ENCODE results near the gene ANKRD60.

ANKRD60 gene

DNA sequence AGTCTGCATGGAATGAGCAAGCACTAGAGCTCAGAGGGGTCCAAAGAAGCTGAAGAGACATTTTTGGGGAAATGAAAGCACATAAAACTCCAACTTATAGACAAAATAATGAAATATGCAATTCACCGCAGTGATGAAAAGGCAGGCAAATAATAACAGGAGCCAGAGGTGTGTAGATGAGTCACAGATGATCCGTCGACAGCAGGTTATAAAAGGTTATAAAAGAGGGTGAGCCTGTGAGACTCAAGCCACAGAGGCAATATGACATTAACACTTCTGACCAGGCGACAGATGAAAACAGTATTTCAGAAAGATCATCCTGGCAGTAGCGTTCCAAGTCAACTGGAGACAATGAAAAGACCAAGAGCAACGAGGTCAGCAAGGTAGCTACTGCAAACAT lies 35.8 kb upstream of the ANKRD60 start:
- no peaks in the 10 kb centered on the region for H4K20me1 ChIP-seq (ENCODE audit: insufficient read depth, low read length)
- no peaks in the 10 kb centered on the region for H3K4me1 ChIP-seq (ENCODE audit: low read length)
- TF ChIP-seq, protein P1, sequence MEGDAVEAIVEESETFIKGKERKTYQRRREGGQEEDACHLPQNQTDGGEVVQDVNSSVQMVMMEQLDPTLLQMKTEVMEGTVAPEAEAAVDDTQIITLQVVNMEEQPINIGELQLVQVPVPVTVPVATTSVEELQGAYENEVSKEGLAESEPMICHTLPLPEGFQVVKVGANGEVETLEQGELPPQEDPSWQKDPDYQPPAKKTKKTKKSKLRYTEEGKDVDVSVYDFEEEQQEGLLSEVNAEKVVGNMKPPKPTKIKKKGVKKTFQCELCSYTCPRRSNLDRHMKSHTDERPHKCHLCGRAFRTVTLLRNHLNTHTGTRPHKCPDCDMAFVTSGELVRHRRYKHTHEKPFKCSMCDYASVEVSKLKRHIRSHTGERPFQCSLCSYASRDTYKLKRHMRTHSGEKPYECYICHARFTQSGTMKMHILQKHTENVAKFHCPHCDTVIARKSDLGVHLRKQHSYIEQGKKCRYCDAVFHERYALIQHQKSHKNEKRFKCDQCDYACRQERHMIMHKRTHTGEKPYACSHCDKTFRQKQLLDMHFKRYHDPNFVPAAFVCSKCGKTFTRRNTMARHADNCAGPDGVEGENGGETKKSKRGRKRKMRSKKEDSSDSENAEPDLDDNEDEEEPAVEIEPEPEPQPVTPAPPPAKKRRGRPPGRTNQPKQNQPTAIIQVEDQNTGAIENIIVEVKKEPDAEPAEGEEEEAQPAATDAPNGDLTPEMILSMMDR (IDR thresholded peaks at IDR 0.05; ENCODE audit: low read depth, low read length): no peak
- TF ChIP-seq EZH2phosphoT487 (IDR thresholded peaks at IDR 0.05; ENCODE audit: low read depth): no peak
- no peak overlapping the region for H3K4me2 ChIP-seq (ENCODE audit: low read length)
- no peak overlapping the region for H3K9ac ChIP-seq (ENCODE audit: low read length)
- H3K79me2 ChIP-seq (ENCODE audit: low read length): no peaks in the 10 kb centered on the region
- no peaks in the 10 kb centered on the region for H3K27me3 ChIP-seq (ENCODE audit: low read depth, low read length)
- no peak overlapping the region for H2AFZ ChIP-seq (ENCODE audit: low read depth, low read length)
- H3K27ac ChIP-seq (ENCODE audit: low read length): no peak overlapping the region
- no peaks in the 10 kb centered on the region for H3K9me3 ChIP-seq (ENCODE audit: insufficient read depth, low read length)
- H3K36me3 ChIP-seq (replicated peaks; ENCODE audit: low read depth, low read length): peaks cover 7% of the 10 kb centered on the region
- H3K4me3 ChIP-seq (ENCODE audit: low read length): no peak overlapping the region

GRCh38 chr20:58261660-58262059 lies 33.2 kb upstream of the ANKRD60 start:
- Histone ChIP-seq H3K36me3 (replicated peaks; ENCODE audit: low read depth, low read length) (peaks cover 7% of the 10 kb centered on the region), H3K79me2 (ENCODE audit: low read length) (no peaks in the 10 kb centered on the region), H4K20me1 (ENCODE audit: insufficient read depth, low read length) (no peaks in the 10 kb centered on the region), H3K27ac (ENCODE audit: low read length) (no peak overlapping the region), H3K9ac (ENCODE audit: low read length) (no peak overlapping the region), H3K4me1 (ENCODE audit: low read length) (no peaks in the 10 kb centered on the region), H2AFZ (ENCODE audit: low read depth, low read length) (no peak overlapping the region), H3K9me3 (ENCODE audit: insufficient read depth, low read length) (no peaks in the 10 kb centered on the region), H3K4me3 (ENCODE audit: low read length) (no peak overlapping the region), H3K27me3 (ENCODE audit: low read depth, low read length) (no peaks in the 10 kb centered on the region), H3K4me2 (ENCODE audit: low read length) (no peak overlapping the region)
- TF ChIP-seq EZH2phosphoT487 (IDR thresholded peaks at IDR 0.05; ENCODE audit: low read depth): no peak
- TF ChIP-seq, protein P1 (IDR thresholded peaks at IDR 0.05; ENCODE audit: low read depth, low read length): no peak

DNA sequence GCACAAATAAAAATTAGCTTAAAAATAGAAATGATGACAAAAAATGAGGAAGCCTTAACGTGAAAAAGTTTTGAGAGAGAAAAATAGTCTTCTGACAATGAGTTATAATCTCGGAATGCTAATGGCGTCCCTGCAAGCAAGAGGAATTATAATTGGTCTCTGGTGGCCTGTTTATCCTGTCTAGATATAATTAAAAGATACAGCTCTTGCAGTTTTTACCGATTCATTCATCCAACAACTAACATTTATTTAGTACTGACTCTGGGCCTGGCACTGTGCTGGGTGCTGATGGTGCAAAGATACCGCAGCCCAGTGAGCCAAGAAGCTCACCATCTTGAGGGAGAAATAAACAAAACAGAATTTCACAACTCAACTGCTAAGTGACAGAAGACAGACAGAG lies 31.6 kb upstream of the ANKRD60 start:
- Histone ChIP-seq H3K4me2 (ENCODE audit: low read length) (no peak overlapping the region), H3K27me3 (ENCODE audit: low read depth, low read length) (no peaks in the 10 kb centered on the region), H4K20me1 (ENCODE audit: insufficient read depth, low read length) (no peaks in the 10 kb centered on the region), H3K9me3 (ENCODE audit: insufficient read depth, low read length) (no peaks in the 10 kb centered on the region), H3K79me2 (ENCODE audit: low read length) (no peaks in the 10 kb centered on the region), H2AFZ (ENCODE audit: low read depth, low read length) (no peak overlapping the region), H3K9ac (ENCODE audit: low read length) (no peak overlapping the region), H3K4me1 (ENCODE audit: low read length) (no peaks in the 10 kb centered on the region), H3K36me3 (replicated peaks; ENCODE audit: low read depth, low read length) (peaks cover 7% of the 10 kb centered on the region), H3K27ac (ENCODE audit: low read length) (no peak overlapping the region), H3K4me3 (ENCODE audit: low read length) (no peak overlapping the region)
- TF ChIP-seq, protein P1 (IDR thresholded peaks at IDR 0.05; ENCODE audit: low read depth, low read length): no peak
- no peak for TF ChIP-seq EZH2phosphoT487 (IDR thresholded peaks at IDR 0.05; ENCODE audit: low read depth)

DNA sequence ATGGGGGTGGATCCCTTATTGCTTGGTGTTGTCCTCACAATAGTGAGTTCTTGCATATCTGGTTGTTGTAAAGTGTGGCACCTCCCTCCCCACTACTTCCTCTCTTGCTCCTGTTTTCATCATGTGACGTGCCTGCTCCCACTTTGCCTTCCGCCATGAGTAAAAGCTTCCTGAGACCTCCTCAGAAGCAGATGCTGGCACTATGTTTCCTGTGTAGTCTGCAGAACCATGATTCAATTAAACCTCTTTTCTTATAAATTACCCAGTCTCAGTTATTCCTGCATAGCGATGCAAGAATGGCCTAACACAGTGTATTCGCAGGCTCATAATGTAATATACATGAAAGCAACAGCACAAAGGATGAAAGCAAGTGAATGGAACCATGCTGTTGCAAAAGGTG lies 28.4 kb upstream of the ANKRD60 start:
- Histone ChIP-seq H3K9ac (ENCODE audit: low read length) (no peak overlapping the region), H3K27ac (ENCODE audit: low read length) (no peak overlapping the region), H3K4me1 (ENCODE audit: low read length) (no peaks in the 10 kb centered on the region), H3K4me2 (ENCODE audit: low read length) (no peak overlapping the region), H3K9me3 (ENCODE audit: insufficient read depth, low read length) (no peaks in the 10 kb centered on the region), H3K27me3 (ENCODE audit: low read depth, low read length) (no peaks in the 10 kb centered on the region), H2AFZ (ENCODE audit: low read depth, low read length) (no peak overlapping the region), H3K4me3 (ENCODE audit: low read length) (no peak overlapping the region), H3K36me3 (replicated peaks; ENCODE audit: low read depth, low read length) (peaks cover 13% of the 10 kb centered on the region), H4K20me1 (ENCODE audit: insufficient read depth, low read length) (no peaks in the 10 kb centered on the region), H3K79me2 (ENCODE audit: low read length) (no peaks in the 10 kb centered on the region)
- no peak for TF ChIP-seq EZH2phosphoT487 (IDR thresholded peaks at IDR 0.05; ENCODE audit: low read depth)
- TF ChIP-seq, protein P1 (IDR thresholded peaks at IDR 0.05; ENCODE audit: low read depth, low read length): no peak

All from OCI-LY3 (cell line).